ENCODE results near the gene EXD3. TPM values are rescaled to one million over a fixed set of nuclear protein-coding genes. Genes with fewer than 3 reads are reported as not detected.
A peak's percentile ranks its signal among the peaks of the same experiment; 100 is the strongest.

EXD3 gene
- total RNA-seq, 4 donors from 2014 or later: 13.8 to 25.7 (median 17.7) TPM

- DNase-seq (ENCODE audit: low spot score in 2 of 2): no peak
- WGBS, 2 donors: 24 to 27% methylated on average over 13 to 14 of the region's 18 CpGs
- TF ChIP-seq POLR2A (IDR thresholded peaks at IDR 0.05) (no peak), CTCF (IDR thresholded peaks at IDR 0.05) (no peak)
- H3K4me3 ChIP-seq (ENCODE audit: low read depth, poor library complexity, severe bottlenecking): no peak overlapping the region
- intact Hi-C loops (cut with DNase I; ENCODE audit: low total_unique reads): no loop called here
Measured at GRCh38 chr9:137315581-137316011, 107.4 kb downstream of the EXD3 start.

GRCh38 chr9:137314561-137315560 lies 108.1 kb downstream of the EXD3 start:
- intact Hi-C loops (cut with DNase I; ENCODE audit: low total_unique reads): no loop called here
- H3K4me3 ChIP-seq (ENCODE audit: low read depth, poor library complexity, severe bottlenecking): no peak overlapping the region
- no peak for TF ChIP-seq CTCF (IDR thresholded peaks at IDR 0.05)
- TF ChIP-seq POLR2A (IDR thresholded peaks at IDR 0.05): no peak
- peak; percentile 12 to 85 for DNase-seq (ENCODE audit: low spot score in 2 of 2)
- WGBS, 2 donors: 61 to 71% methylated on average over 32 to 41 of the region's 42 CpGs

GRCh38 chr9:137313956-137314560 lies 108.9 kb downstream of the EXD3 start:
- WGBS, 2 donors: 69 to 75% methylated on average over 18 to 22 of the region's 24 CpGs
- intact Hi-C loops (cut with DNase I; ENCODE audit: low total_unique reads): no loop called here
- no peak for TF ChIP-seq CTCF (IDR thresholded peaks at IDR 0.05)
- no peak for TF ChIP-seq POLR2A (IDR thresholded peaks at IDR 0.05)
- H3K4me3 ChIP-seq (ENCODE audit: low read depth, poor library complexity, severe bottlenecking): no peak overlapping the region
- no peak for DNase-seq (ENCODE audit: low spot score in 2 of 2)

- WGBS, 2 donors: 68 to 70% methylated on average over 6 to 8 of the region's 9 CpGs
- no peak overlapping the region for H3K4me3 ChIP-seq (ENCODE audit: low read depth, poor library complexity, severe bottlenecking)
- TF ChIP-seq CTCF (IDR thresholded peaks at IDR 0.05) (no peak), POLR2A (IDR thresholded peaks at IDR 0.05) (no peak)
- DNase-seq (ENCODE audit: low spot score in 2 of 2): peak in 1 of 2 donors; percentile 86
- intact Hi-C loops (cut with DNase I; ENCODE audit: low total_unique reads): no loop called here
Measured at GRCh38 chr9:137313326-137313936, 109.5 kb downstream of the EXD3 start.

- DNase-seq (ENCODE audit: low spot score in 2 of 2): no peak
- 65 to 71% methylated on average over 5 to 6 of the region's 6 CpGs for WGBS, 2 donors
- no peak for TF ChIP-seq POLR2A (IDR thresholded peaks at IDR 0.05)
- no peak for TF ChIP-seq CTCF (IDR thresholded peaks at IDR 0.05)
- H3K4me3 ChIP-seq (ENCODE audit: low read depth, poor library complexity, severe bottlenecking): no peak overlapping the region
- intact Hi-C loops (cut with DNase I; ENCODE audit: low total_unique reads): no loop called here
Measured at GRCh38 chr9:137312852-137313325, 110.1 kb downstream of the EXD3 start.
